H9 (cell line): ENCODE measurements around the gene HOXD12. TPM values are rescaled to one million over a fixed set of nuclear protein-coding genes. Genes with fewer than 3 reads are reported as not detected.

Source experiments
- DNase-seq: peaks from one replicate; pipeline ENCODE4 v3.0.0-alpha.2; 2017
- H2AFZ ChIP-seq: one replicate; pipeline ENCODE4 v1.6.1; 2013; ENCODE audit warnings: mild to moderate bottlenecking, low read length, control low read depth, moderate library complexity
- H2AK5ac ChIP-seq: 2 replicates; pipeline ENCODE4 v1.6.1; 2013; ENCODE audit warnings: low read length, control low read depth, mixed read lengths; ENCODE audit not compliant: insufficient read length
- H2BK120ac ChIP-seq: one replicate; pipeline ENCODE4 v1.6.1; 2013; ENCODE audit warnings: low read depth, mild to moderate bottlenecking, low read length, control low read depth, inconsistent platforms; ENCODE audit not compliant: poor library complexity, severe bottlenecking
- H2BK12ac ChIP-seq: 2 replicates; pipeline ENCODE4 v1.6.1; 2013; ENCODE audit warnings: low read length, control low read depth, mixed read lengths, low read depth; ENCODE audit not compliant: insufficient read length
- H2BK15ac ChIP-seq: 2 replicates; pipeline ENCODE4 v1.6.1; 2013; ENCODE audit warnings: low read depth, low read length, control low read depth
- H2BK20ac ChIP-seq: one replicate; pipeline ENCODE4 v1.6.1; 2013; ENCODE audit warnings: low read depth, mild to moderate bottlenecking, low read length, control low read depth, inconsistent platforms; ENCODE audit not compliant: poor library complexity, severe bottlenecking
- H2BK5ac ChIP-seq: 2 replicates; pipeline ENCODE4 v1.6.1; 2013; ENCODE audit warnings: low read length, control low read depth, mixed read lengths; ENCODE audit not compliant: insufficient read length
- H3K14ac ChIP-seq: 2 replicates; pipeline ENCODE4 v1.6.1; 2013; ENCODE audit warnings: low read length, control low read depth; ENCODE audit not compliant: insufficient read depth
- H3K18ac ChIP-seq: 2 replicates; pipeline ENCODE4 v1.6.1; 2013; ENCODE audit warnings: low read depth, mild to moderate bottlenecking, mixed read lengths, low read length, control low read depth; ENCODE audit not compliant: insufficient read length
- H3K23ac ChIP-seq: 2 replicates; pipeline ENCODE4 v1.6.1; 2013; ENCODE audit warnings: low read length, control low read depth, mixed read lengths, low read depth; ENCODE audit not compliant: insufficient read length
- H3K23me2 ChIP-seq: 2 replicates; pipeline ENCODE4 v1.6.1; 2013; ENCODE audit warnings: low read depth, mild to moderate bottlenecking, mixed read lengths, low read length, control low read depth; ENCODE audit not compliant: insufficient read length, poor library complexity, severe bottlenecking
- H3K27ac ChIP-seq: 2 replicates; pipeline ENCODE4 v1.5.1; 2013; ENCODE audit warnings: low read length, control low read depth, mixed read lengths, low read depth; ENCODE audit not compliant: insufficient read length
- H3K27me3 ChIP-seq: 2 replicates; pipeline ENCODE4 v1.6.1; 2013; ENCODE audit warnings: low read length, control low read depth, inconsistent platforms; ENCODE audit not compliant: insufficient read depth
- H3K4ac ChIP-seq: 2 replicates; pipeline ENCODE4 v1.6.1; 2013; ENCODE audit warnings: low read depth, mild to moderate bottlenecking, control low read depth, inconsistent platforms, low read length, moderate library complexity
- H3K4me1 ChIP-seq: 2 replicates; pipeline ENCODE4 v1.6.1; 2013; ENCODE audit warnings: low read length, control low read depth, inconsistent platforms; ENCODE audit not compliant: insufficient read depth
- H3K4me2 ChIP-seq: 2 replicates; pipeline ENCODE4 v1.6.1; 2013; ENCODE audit warnings: low read length, control low read depth, mixed read lengths; ENCODE audit not compliant: insufficient read length, insufficient read depth
- H3K56ac ChIP-seq: 2 replicates; pipeline ENCODE4 v1.6.1; 2013; ENCODE audit warnings: low read depth, mild to moderate bottlenecking, mixed read lengths, low read length, control low read depth; ENCODE audit not compliant: insufficient read length
- H3K79me1 ChIP-seq: 2 replicates; pipeline ENCODE4 v1.6.1; 2013; ENCODE audit warnings: low read depth, mild to moderate bottlenecking, moderate library complexity, low read length, control low read depth, inconsistent platforms; ENCODE audit not compliant: insufficient read depth, poor library complexity, severe bottlenecking
- H3K79me2 ChIP-seq: 2 replicates; pipeline ENCODE4 v1.6.1; 2013; ENCODE audit warnings: low read length, control low read depth, inconsistent platforms; ENCODE audit not compliant: insufficient read depth
- H3K9ac ChIP-seq: 2 replicates; pipeline ENCODE4 v1.6.1; 2013; ENCODE audit warnings: low read length, control low read depth, mixed read lengths; ENCODE audit not compliant: insufficient read length; ENCODE audit errors: extremely low read depth
- H3K9me3 ChIP-seq: one replicate; pipeline ENCODE4 v1.6.1; 2013; ENCODE audit warnings: low read depth, low read length, inconsistent platforms; ENCODE audit not compliant: control insufficient read depth
- H3T11ph ChIP-seq: one replicate; pipeline ENCODE4 v1.6.1; 2013; ENCODE audit warnings: mild to moderate bottlenecking, low read length, control low read depth, inconsistent platforms
- H4K20me1 ChIP-seq: one replicate; pipeline ENCODE4 v1.6.1; 2013; ENCODE audit not compliant: control insufficient read depth, insufficient read length, insufficient read depth
- H4K5ac ChIP-seq: 2 replicates; pipeline ENCODE4 v1.6.1; 2013; ENCODE audit warnings: low read depth, mild to moderate bottlenecking, mixed read lengths, low read length, control low read depth; ENCODE audit not compliant: insufficient read length
- H4K8ac ChIP-seq: replicated peaks from 2 replicates; pipeline ENCODE4 v1.6.1; 2013; ENCODE audit warnings: low read length, control low read depth, mixed read lengths, low read depth; ENCODE audit not compliant: insufficient read length
- H4K91ac ChIP-seq: 2 replicates; pipeline ENCODE4 v1.6.1; 2013; ENCODE audit warnings: low read depth, mild to moderate bottlenecking, moderate library complexity, mixed read lengths, low read length, control low read depth; ENCODE audit not compliant: insufficient read length
- H3K27ac Mint-ChIP-seq, 3 experiments: 2 replicates in 2 of 3; 3 replicates in 1 of 3; pipeline ENCODE4 v1.8.0; 2020 to 2021; ENCODE audit warnings: mixed read lengths in 3 of 3, mild to moderate bottlenecking in 1 of 3, moderate library complexity in 1 of 3
- H3K27me3 Mint-ChIP-seq: 2 replicates; pipeline ENCODE4 v1.8.0; 2021; ENCODE audit warnings: low read depth, mild to moderate bottlenecking, moderate library complexity, mixed read lengths
- H3K36me3 Mint-ChIP-seq, 3 experiments: 2 replicates in 2 of 3; 3 replicates in 1 of 3; pipeline ENCODE4 v1.8.0; 2020 to 2021; ENCODE audit warnings: low read depth in 3 of 3, mixed read lengths in 3 of 3; ENCODE audit not compliant: insufficient read depth in 1 of 3
- H3K4me1 Mint-ChIP-seq, 2 experiments: 2 replicates each; pipeline ENCODE4 v1.8.0; 2020; ENCODE audit warnings: mixed read lengths in 2 of 2
- H3K4me3 Mint-ChIP-seq, 2 experiments: 2 replicates in 1 of 2; 3 replicates in 1 of 2; pipeline ENCODE4 v1.8.0; 2020 to 2021; ENCODE audit warnings: mild to moderate bottlenecking in 2 of 2, mixed read lengths in 2 of 2, moderate library complexity in 1 of 2
- H3K9me3 Mint-ChIP-seq, 2 experiments: 2 replicates in 1 of 2; 3 replicates in 1 of 2; pipeline ENCODE4 v1.8.0; 2020; ENCODE audit warnings: mild to moderate bottlenecking in 2 of 2, mixed read lengths in 2 of 2, moderate library complexity in 1 of 2
- CTCF ChIP-seq: fragments of 200-600 bp; sonication (generic); conservative IDR thresholded peaks from 3 replicates; pipeline ENCODE4 v1.8.0; 2021; ENCODE audit warnings: antibody characterized with exemption, mild to moderate bottlenecking
- WGBS: extraction: QIAGEN DNeasy Blood & Tissue Kit; methylation state at CpG from one replicate; pipeline ENCODE4 v1.1.7; 2013; ENCODE audit warnings: missing lambda C conversion rate, low lambda C conversion rate, mixed read lengths; ENCODE audit not compliant: insufficient read length; ENCODE audit errors: extremely low coverage; 5-methylcytosine and 5-hydroxymethylcytosine counted together
- total RNA-seq: library from RNA; stranded (reverse); gene quantifications from 2 replicates; pipeline ENCODE4 v1.2.1, GENCODE V29; 2021

HOXD12 gene
- total RNA-seq, 1 experiment from 2014 or later, result not detected

GRCh38 chr2:176134035-176134434 is 34.4 kb downstream of the HOXD12 start:
- Histone ChIP-seq H3K27ac (no peak overlapping the region), H3K23me2 (peaks cover 8% of the 10 kb centered on the region), H3K9ac (no peak overlapping the region), H3K79me2 (no peaks in the 10 kb centered on the region), H2BK15ac (no peak overlapping the region), H3K4ac (no peak overlapping the region), H4K20me1 (no peaks in the 10 kb centered on the region), H3K27me3 (peaks cover 92% of the 10 kb centered on the region), H4K91ac (no peak overlapping the region), H2BK12ac (no peak overlapping the region), H3K56ac (no peak overlapping the region), H2AFZ (no peak overlapping the region), H3K23ac (no peak overlapping the region), H2AK5ac (no peak overlapping the region), H3K14ac (no peak overlapping the region), H4K8ac (no peak overlapping the region), H2BK20ac (no peak overlapping the region), H3K79me1 (no peaks in the 10 kb centered on the region), H2BK5ac (no peak overlapping the region), H2BK120ac (no peak overlapping the region), H3T11ph (no peak overlapping the region), H3K18ac (no peak overlapping the region), H3K4me1 (no peaks in the 10 kb centered on the region; the same call in 1 of the 2 replicates), H4K5ac (no peak overlapping the region), H3K4me2 (no peak overlapping the region), H3K9me3 (no peaks in the 10 kb centered on the region)
- Mint-ChIP-seq H3K36me3 (no peaks in the 10 kb centered on the region; a peak in 1 of 7 replicates), H3K4me1 (peaks cover 5 to 10% of the 10 kb centered on the region in 2 experiments), H3K9me3 (peaks cover 4% of the 10 kb centered on the region in 2 experiments; a peak in 3 of 5 replicates), H3K27ac (no peak overlapping the region), H3K27me3 (peaks cover 98% of the 10 kb centered on the region), H3K4me3 (no peak overlapping the region)
- no peak for DNase-seq
- TF ChIP-seq CTCF, result no peak
- no CpG with 5 or more reads among the region's 4 CpGs for WGBS
